ENCODE results near the gene VSTM5. TPM values are rescaled to one million over a fixed set of nuclear protein-coding genes. Genes with fewer than 3 reads are reported as not detected.

Gene VSTM5
- total and polyA plus RNA-seq, 10 donors = not detected

- Histone ChIP-seq H3K36me3 (no peaks in the 10 kb centered on the region), H3K4me3 (no peak overlapping the region), H3K27me3 (replicated peaks in 1 of 7) (no peaks in the 10 kb centered on the region), H3K9me3 (no peaks in the 10 kb centered on the region), H3K4me1 (no peaks in the 10 kb centered on the region), H3K27ac (no peak overlapping the region)
- WGBS, 5 donors = 57 to 85% (median 59%) methylated on average over 2 of the region's 2 CpGs
- no peak for DNase-seq
- intact Hi-C loops (cut with DNase I; ENCODE audit: low total_unique reads) = no loop called here
- TF ChIP-seq POLR2A (IDR thresholded peaks at IDR 0.05) (no peak), POLR2AphosphoS5 (IDR thresholded peaks at IDR 0.05) (no peak)
- TF ChIP-seq, protein P1, sequence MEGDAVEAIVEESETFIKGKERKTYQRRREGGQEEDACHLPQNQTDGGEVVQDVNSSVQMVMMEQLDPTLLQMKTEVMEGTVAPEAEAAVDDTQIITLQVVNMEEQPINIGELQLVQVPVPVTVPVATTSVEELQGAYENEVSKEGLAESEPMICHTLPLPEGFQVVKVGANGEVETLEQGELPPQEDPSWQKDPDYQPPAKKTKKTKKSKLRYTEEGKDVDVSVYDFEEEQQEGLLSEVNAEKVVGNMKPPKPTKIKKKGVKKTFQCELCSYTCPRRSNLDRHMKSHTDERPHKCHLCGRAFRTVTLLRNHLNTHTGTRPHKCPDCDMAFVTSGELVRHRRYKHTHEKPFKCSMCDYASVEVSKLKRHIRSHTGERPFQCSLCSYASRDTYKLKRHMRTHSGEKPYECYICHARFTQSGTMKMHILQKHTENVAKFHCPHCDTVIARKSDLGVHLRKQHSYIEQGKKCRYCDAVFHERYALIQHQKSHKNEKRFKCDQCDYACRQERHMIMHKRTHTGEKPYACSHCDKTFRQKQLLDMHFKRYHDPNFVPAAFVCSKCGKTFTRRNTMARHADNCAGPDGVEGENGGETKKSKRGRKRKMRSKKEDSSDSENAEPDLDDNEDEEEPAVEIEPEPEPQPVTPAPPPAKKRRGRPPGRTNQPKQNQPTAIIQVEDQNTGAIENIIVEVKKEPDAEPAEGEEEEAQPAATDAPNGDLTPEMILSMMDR (IDR thresholded peaks at IDR 0.05 in 8 of 11, conservative IDR thresholded peaks at IDR 0.05 in 3 of 11) = no peak
These were observed 10.2 kb downstream of the VSTM5 start for GRCh38 chr11:93840180-93840579.

DNA sequence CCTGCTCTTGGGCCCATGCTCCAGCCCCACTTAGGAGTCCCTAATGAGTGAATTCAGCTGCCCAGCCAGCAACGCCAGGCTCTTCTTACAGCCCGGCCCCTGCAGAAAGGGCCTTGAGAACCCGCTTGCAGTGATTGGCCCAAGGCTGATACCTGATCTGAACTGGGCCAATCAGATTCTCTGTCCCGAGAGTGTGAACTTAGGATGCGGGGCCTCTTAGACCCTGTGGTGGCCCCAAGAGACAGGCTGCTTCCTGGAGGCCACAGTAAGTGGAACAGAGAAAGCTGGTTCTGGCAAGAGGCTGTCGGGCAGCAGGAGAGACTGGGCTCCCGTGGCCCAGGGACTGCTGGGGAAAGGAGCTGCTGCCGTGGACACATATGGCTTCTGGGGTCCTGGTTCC, 11.5 kb downstream of the VSTM5 start:
- WGBS, 5 donors = 87 to 96% (median 93%) methylated on average over 8 of the region's 8 CpGs
- H3K27ac ChIP-seq = no peak overlapping the region
- TF ChIP-seq POLR2AphosphoS5 (IDR thresholded peaks at IDR 0.05) (no peak), POLR2A (IDR thresholded peaks at IDR 0.05) (no peak)
- TF ChIP-seq, protein P1 (IDR thresholded peaks at IDR 0.05 in 8 of 11, conservative IDR thresholded peaks at IDR 0.05 in 3 of 11) = no peak
- no peak overlapping the region for H3K4me3 ChIP-seq
- no peaks in the 10 kb centered on the region for H3K9me3 ChIP-seq
- intact Hi-C loops (cut with DNase I; ENCODE audit: low total_unique reads) = no loop called here
- DNase-seq = no peak
- no peaks in the 10 kb centered on the region for H3K36me3 ChIP-seq
- H3K27me3 ChIP-seq (replicated peaks in 1 of 7) = no peaks in the 10 kb centered on the region
- H3K4me1 ChIP-seq = no peaks in the 10 kb centered on the region

GRCh38 chr11:93832780-93833179, 17.6 kb downstream of the VSTM5 start:
- Histone ChIP-seq H3K36me3 (no peaks in the 10 kb centered on the region), H3K9me3 (no peaks in the 10 kb centered on the region), H3K27ac (no peak overlapping the region), H3K4me3 (no peak overlapping the region), H3K4me1 (no peaks in the 10 kb centered on the region), H3K27me3 (replicated peaks in 1 of 7) (no peaks in the 10 kb centered on the region)
- DNase-seq = no peak
- intact Hi-C loops (cut with DNase I; ENCODE audit: low total_unique reads) = no loop called here
- TF ChIP-seq POLR2AphosphoS5 (IDR thresholded peaks at IDR 0.05) = no peak
- TF ChIP-seq, protein P1 (IDR thresholded peaks at IDR 0.05 in 8 of 11, conservative IDR thresholded peaks at IDR 0.05 in 3 of 11) = no peak
- no peak for TF ChIP-seq POLR2A (IDR thresholded peaks at IDR 0.05)
- 91 to 97% (median 91%) methylated on average over 1 of the region's 1 CpG for WGBS, 5 donors

DNA sequence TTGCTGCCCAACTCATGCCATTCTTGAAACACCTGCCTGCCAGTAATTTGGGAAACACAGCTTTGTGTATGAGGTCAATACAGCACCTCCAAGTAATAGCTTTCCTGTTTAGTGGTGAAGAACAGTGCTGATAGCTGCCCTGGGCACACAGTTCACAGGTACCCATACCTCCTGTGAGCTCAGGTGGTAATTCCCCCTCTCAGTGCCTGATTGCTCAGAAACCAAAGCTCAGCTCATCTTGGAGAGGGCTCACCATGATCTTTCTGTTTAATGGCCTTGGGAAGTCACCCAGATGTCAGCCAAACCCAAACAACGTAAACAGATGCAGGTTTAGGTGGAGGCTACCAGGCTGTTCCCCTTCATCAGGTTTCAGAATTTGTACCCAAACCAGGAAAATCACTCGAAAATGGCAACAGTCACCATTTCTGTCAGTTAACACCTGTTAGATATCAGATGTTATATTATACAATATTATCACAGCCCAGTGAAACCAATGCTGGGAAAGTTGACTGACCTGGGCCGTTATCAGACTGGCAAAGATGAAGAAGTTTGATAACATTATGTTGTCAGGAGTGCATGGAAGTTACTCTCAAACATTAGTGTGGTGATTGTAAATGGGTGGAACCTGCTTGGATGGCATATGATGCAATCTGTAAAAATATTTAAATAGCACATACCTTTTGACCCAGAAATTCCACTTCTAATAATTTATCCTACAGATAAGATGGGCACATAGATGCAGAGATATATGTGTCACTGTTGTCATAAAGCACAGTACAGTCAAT, 18.9 kb downstream of the VSTM5 start:
- H3K36me3 ChIP-seq = no peaks in the 10 kb centered on the region
- WGBS, 5 donors = 67 to 80% (median 78%) methylated on average over 3 of the region's 3 CpGs
- H3K27me3 ChIP-seq (replicated peaks in 1 of 7) = no peaks in the 10 kb centered on the region
- H3K9me3 ChIP-seq = no peaks in the 10 kb centered on the region
- no peak overlapping the region for H3K27ac ChIP-seq
- no peak for TF ChIP-seq POLR2A (IDR thresholded peaks at IDR 0.05)
- TF ChIP-seq, protein P1 (IDR thresholded peaks at IDR 0.05 in 8 of 11, conservative IDR thresholded peaks at IDR 0.05 in 3 of 11) = no peak
- no peak for TF ChIP-seq POLR2AphosphoS5 (IDR thresholded peaks at IDR 0.05)
- intact Hi-C loops (cut with DNase I; ENCODE audit: low total_unique reads) = no loop called here
- no peaks in the 10 kb centered on the region for H3K4me1 ChIP-seq
- no peak for DNase-seq
- H3K4me3 ChIP-seq = no peak overlapping the region
